GM12872 (cell line): ENCODE data around the gene ELF1.

Experiments used
- CTCF ChIP-seq: IDR thresholded peaks from 3 replicates; pipeline ENCODE4 v1.5.1; 2011; ENCODE audit warnings: low read depth, mild to moderate bottlenecking, low read length, moderate library complexity; ENCODE audit not compliant: insufficient read depth

The ELF1 gene

GRCh38 chr13:41034881-41035280, 15.8 kb upstream of the ELF1 start:
- no peak for TF ChIP-seq CTCF

GRCh38 chr13:41034382-41034781, 15.3 kb upstream of the ELF1 start:
- no peak for TF ChIP-seq CTCF

- no peak for TF ChIP-seq CTCF
Observed at GRCh38 chr13:41032691-41033376, 13.7 kb upstream of the ELF1 start.

GRCh38 chr13:41029629-41030028, 10.5 kb upstream of the ELF1 start:
- TF ChIP-seq CTCF, result 0 out of 3 replicates have a peak, but pooled peaks have one; percentile 12

- no peak for TF ChIP-seq CTCF
Observed at GRCh38 chr13:41028051-41028450, 8.9 kb upstream of the ELF1 start.

- TF ChIP-seq CTCF, result no peak
Observed at GRCh38 chr13:41026788-41027187, 7.7 kb upstream of the ELF1 start.

- TF ChIP-seq CTCF, result no peak
Observed at GRCh38 chr13:41025518-41025917, 6.4 kb upstream of the ELF1 start.
